GM19324 (cell line): Measurements from ENCODE around the gene ST6GALNAC5.
"Not testable (repeated sequence)": the region's sequence is repeated elsewhere in the genome, so short reads cannot be mapped to it uniquely, and the experiment has no call there.

ENCODE experiments used
- ATAC-seq: cut with Tn5 transposase; IDR thresholded peaks from one replicate; pipeline ENCODE4 v1.9.1; 2021; ENCODE audit warnings: mild to moderate bottlenecking, moderate library complexity; ENCODE audit not compliant: unreplicated experiment, low FRiP score

ST6GALNAC5 gene

DNA sequence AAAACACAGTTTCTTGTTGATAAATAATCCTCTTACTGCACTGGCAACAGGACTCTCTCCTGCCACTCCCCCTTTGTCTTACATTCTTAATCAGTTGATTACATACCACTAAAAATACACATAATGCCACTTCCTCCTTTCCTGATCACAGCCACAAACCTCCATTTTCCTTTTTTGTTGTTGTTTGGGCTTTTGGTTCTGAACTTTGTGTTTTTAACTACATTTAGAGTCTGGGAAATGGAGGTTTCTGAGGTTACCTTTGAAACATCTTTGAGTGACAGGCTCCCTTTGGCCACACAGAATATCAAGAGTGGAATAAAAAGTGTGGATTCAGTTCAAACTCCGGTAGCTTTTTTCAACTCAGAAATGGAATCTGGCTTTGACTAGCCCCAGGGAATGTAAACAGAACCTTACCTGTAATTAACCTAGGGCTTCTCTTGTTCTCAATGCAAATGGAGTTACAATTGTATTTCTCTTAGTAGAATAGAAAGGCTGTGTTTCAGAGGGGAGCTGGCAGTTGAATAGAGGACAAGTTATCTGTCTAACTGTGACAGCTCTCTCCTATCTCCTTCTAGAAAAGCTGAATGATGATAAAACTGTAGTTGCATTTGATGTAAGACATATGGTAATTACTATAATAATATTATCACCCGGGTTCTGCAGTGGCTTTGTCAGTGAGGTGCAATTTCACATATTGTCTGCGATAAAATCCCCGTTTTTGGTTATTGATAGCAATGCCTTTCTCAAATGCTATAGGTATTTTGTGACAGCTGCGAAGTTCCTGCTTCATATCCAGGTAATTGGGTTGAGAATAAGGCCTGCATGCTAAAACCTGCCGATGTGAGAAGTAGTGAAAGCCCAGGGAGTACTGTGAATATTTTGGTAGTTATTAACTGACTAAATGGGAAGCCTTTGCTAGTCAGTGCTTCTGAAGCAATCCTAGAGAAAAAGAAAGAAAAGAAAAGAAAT, 66.9 kb downstream of the ST6GALNAC5 start:
- peak; percentile 30 for ATAC-seq

- ATAC-seq: no peak
Measured at GRCh38 chr1:76938304-76938703, 71.0 kb downstream of the ST6GALNAC5 start.

DNA sequence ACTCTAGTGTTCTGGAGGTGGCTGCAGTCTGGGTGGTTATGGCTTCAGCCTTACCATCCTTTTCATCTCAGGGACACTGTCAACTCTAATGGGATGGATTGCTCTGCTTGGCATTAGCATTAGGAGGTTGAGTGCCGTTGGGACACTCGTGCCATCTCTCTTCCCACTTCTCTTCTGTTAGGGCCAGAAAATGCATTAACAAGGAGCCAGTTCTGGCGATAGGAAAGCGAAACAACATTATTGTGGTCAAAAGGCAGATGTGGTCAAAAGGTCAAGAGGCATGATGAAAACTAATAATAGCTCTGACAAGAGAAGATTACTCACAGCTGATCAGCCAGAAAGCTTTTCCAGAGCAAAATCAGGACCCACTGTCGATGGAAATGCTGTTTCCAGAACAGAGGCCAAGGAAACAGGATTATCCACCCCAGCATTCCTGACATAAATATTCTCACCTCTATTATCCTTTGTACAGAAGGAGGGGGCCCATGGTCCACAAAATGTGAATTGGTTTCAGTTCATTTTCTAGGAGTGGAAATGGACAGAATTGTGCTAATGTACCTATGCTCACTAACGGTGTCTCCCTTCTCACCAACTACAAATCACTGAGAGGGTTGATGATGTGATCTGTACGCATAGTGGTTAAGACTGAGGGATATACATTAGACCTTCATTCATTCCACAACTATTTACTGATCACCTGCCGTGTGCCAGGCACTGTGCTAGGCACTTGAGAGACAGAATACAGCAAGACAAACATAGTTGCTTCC, 72.0 kb downstream of the ST6GALNAC5 start:
- ATAC-seq: peak; percentile 67

- ATAC-seq: peak; percentile 0
Measured at GRCh38 chr1:76939817-76940216, 72.5 kb downstream of the ST6GALNAC5 start.

- no peak for ATAC-seq
Measured at GRCh38 chr1:76940571-76941335, 73.5 kb downstream of the ST6GALNAC5 start.

DNA sequence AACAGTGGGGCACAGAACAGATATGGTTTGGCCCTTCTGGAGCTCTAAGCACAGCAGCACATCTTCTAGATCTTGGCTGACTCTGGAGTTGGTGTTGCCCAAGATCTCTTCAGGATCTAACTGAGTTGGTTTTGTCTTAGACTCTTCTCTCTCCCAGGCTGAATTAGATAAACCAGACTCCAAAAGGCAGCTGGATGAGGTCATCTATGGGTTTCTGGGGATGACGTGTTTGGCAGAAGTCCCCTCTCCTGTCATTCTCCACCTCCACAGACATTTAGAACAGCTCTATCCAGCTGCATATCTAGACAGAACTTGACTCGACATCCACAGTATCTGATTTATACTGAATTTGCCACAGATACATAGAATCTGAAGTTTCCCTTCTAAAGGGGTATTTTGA, 75.3 kb downstream of the ST6GALNAC5 start:
- no peak for ATAC-seq

DNA sequence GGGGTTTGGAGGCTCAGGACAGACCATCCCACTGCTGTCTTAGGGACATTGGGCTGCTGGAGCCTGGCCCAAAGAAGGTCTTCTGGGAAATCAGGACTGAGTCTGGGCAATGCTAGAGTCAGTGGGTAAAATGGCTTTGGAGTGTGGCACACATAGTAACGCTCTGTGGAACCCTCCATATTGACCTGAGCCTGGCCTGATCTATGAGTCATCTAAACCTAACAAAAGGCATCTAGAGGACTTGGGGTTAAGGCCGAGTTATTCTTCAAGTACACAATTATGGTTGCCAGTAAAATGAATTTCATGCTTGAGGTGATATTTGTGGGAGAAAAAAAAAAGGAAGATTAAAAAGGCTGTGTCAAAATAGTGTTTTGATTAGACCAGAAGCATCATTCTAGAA, 77.7 kb downstream of the ST6GALNAC5 start:
- ATAC-seq: no peak

GRCh38 chr1:76948846-76949245, 81.6 kb downstream of the ST6GALNAC5 start:
- no peak for ATAC-seq

GRCh38 chr1:76949503-76949902, 82.2 kb downstream of the ST6GALNAC5 start:
- ATAC-seq: peak; percentile 16

- no peak for ATAC-seq
Measured at GRCh38 chr1:76950306-76950705, 83.0 kb downstream of the ST6GALNAC5 start.

- ATAC-seq: no peak
Measured at GRCh38 chr1:76951153-76951552, 83.9 kb downstream of the ST6GALNAC5 start.

DNA sequence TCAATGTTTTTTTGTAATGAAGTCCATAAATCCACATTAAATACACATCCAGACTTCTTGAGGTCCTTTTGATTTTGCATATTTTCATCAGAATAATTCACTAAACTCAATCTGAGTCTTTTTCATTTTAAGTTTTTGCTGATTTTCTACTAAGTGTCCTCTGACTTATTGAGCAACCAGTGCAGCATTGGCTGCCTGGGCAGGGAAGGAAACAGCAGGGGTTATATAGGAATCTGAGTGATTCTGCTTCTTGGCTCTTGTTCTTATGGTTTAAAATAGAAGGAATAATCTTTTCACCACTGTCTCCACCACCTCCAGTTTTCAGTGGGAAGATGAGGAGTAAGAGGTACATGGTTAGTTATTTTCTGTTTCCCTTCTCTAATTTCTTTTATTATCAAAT, 88.4 kb downstream of the ST6GALNAC5 start:
- ATAC-seq: no peak

- ATAC-seq: no peak
Measured at GRCh38 chr1:76957961-76958360, 90.7 kb downstream of the ST6GALNAC5 start.

GRCh38 chr1:76958828-76959227, 91.5 kb downstream of the ST6GALNAC5 start:
- ATAC-seq: no peak

DNA sequence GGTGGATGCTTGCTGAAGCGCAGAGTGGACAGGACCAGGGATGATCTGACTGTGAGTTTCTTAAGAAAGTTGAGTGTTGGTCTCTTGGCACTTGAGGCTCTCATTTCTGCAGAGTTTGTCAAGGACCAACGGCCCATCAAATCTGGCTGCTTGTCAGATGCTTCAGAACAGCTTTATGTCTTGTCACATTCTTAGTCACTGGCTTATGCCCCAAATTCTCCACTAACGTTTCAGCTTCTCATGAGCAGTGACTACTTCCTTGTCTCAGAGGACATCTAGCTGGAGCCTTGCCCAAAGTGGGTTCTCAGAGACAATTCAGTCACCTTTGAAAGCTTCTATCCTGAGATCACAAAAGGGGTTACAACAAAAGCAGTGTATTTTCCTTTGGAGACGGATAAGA, 92.3 kb downstream of the ST6GALNAC5 start:
- no peak for ATAC-seq

DNA sequence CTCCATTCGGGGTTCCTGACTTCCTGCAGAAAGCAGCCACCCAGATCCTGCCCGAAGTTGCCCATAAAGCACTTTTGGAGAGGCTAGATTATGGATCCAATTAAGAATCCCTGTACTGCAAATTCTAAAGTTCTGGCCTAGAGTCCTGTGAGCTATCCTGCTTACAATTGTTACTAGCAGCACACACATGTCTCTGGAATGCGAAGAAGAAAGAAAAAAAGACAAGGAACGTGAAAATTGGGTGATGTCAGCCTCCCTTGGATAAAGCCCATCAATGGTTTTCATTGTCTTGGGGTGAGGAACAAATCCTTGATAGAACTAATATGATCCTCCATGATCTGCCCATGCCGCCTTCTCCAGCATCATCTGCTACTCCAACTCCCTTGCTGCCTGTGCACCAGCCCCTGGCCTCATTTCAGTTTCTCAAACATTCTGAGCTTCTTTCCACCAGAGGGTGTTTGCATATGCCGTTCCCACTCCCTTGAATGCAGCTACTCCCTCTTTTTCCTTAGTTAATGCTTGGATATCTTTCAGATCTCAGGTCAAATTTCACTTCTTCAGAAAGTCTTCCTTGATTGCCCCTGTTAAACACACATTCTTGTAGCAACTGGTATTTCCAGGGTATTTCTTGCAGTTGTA, 94.0 kb downstream of the ST6GALNAC5 start:
- ATAC-seq: no peak

- no peak for ATAC-seq
Measured at GRCh38 chr1:76961820-76962207, 94.5 kb downstream of the ST6GALNAC5 start.

DNA sequence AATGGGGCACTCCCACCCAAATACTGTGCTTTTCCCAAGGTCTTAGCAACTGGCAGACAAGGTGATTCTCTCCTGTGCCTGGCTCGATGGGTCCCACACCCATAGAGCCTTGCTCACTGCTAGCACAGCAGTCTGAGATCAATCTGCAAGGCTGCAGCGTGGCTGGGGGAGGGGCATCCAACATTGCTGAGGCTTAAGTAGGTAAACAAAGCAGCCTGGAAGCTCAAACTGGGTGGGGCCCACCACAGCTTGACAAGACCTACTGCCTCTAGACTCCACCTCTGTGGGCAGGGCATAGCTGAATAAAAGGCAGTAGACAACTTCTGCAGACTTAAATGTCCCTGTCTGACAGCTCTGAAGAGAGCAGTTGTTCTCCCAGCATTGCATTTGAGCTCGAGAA, 114.0 kb downstream of the ST6GALNAC5 start:
- ATAC-seq: not testable (repeated sequence)

DNA sequence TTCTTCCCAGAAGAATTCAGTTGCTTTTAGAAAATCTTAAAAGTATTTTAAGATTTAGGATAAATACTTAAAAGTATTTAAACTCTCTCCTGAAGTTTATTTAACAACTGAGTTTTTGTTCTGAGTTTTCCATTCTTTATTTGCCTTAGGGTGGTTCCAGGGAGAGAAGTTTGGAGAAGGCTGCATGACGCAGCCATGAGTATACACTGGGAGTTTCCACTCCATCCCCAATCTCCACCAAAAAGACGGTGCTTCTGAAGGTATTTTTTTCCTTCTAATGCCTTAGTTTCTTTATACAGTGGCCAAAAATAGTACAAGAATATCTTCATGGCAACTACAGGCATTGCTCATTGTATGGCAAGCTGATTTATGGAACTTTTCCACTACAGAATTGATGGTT, 122.7 kb downstream of the ST6GALNAC5 start:
- ATAC-seq: no peak

GRCh38 chr1:76993036-76993435, 125.8 kb downstream of the ST6GALNAC5 start:
- ATAC-seq: no peak
